GM18861 (cell line): ENCODE results near the gene LGALS9.

Experiments
- ATAC-seq: cut with Tn5 transposase; IDR thresholded peaks from one replicate; pipeline ENCODE4 v1.9.1; 2021; ENCODE audit not compliant: unreplicated experiment

The LGALS9 gene

DNA sequence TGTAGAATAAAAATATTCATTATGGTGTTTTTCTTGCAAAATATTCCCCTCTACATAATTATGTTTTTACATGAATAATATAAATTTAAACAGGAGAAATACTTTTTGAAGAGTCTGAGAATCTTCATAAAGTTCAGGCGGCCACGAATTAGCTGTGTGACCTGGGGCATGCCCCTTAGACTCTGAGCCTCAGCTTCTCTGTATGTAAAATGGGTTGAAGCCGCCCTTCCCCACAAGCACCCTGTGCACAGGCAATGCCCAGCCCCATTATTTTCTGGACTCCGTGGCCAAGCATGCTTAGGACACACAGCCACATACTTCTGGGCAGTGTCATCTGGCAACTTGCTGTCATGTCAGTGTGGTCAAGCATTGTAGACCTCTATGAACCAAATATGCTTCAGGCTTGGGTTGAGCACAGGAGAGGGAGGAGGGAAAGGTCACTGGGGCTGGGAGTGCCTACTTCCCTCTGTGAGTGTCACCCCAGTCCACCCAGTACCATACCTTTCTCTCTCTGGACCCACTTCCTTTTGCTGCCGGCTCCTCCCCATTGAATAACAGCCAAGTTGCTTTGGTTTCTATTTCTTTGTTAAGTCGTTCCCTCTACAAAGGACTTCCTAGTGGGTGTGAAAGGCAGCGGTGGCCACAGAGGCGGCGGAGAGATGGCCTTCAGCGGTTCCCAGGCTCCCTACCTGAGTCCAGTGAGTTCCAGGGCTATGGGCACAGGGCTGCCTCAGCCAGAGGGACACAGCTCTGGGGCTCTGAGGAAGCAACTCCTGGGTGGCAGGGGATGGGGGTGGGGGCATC is at the start of gene LGALS9:
Gene LGALS9, plus strand, starts transcription at position 582 of the 804 bp plus-strand sequence. Its CDS starts 78 bp downstream, at position 660.
- ATAC-seq, result no peak

DNA sequence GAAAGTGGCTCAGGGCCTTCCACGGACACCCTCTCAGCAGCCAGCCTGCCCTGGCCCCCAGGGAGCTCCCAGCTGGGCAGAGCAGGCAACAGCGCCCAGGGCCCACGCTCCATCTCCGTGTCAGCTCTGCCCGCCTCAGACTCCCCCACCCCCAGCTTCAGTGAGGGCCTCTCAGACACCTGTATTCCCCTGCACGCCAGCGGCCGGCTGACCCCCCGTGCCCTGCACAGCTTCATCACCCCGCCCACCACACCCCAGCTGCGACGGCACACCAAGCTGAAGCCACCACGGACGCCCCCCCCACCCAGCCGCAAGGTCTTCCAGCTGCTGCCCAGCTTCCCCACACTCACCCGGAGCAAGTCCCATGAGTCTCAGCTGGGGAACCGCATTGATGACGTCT is 48.3 kb upstream of the LGALS9 start:
- ATAC-seq, result no peak

GRCh38 chr17:27585153-27585681 is 45.8 kb upstream of the LGALS9 start:
- peak; percentile 64 for ATAC-seq

GRCh38 chr17:27585792-27586191 is 45.2 kb upstream of the LGALS9 start:
- ATAC-seq, result no peak

- no peak for ATAC-seq
These were observed 44.7 kb upstream of the LGALS9 start for GRCh38 chr17:27586203-27586721.

GRCh38 chr17:27588354-27588753 is 42.6 kb upstream of the LGALS9 start:
- no peak for ATAC-seq

- ATAC-seq, result no peak
These were observed 40.1 kb upstream of the LGALS9 start for GRCh38 chr17:27590864-27591263.

DNA sequence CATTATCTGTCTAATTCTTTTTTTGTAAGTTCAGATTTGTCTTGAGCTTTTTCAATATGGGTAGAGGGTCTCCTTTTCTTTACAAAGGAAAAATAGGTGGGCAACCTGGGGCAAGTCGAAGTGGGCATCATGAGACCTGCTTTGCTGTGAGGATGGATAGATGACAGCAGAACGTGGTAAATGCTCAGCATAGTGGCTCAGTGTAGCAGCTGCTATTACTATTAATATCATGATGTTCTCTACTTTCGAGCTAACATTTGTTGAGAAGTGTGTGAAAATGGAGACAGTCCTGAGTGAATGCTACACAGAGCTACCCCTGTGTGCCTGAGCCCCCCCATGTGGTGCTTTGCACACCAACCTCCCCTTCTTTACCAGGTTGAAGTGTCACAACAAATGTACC is 39.0 kb upstream of the LGALS9 start:
- ATAC-seq, result no peak

DNA sequence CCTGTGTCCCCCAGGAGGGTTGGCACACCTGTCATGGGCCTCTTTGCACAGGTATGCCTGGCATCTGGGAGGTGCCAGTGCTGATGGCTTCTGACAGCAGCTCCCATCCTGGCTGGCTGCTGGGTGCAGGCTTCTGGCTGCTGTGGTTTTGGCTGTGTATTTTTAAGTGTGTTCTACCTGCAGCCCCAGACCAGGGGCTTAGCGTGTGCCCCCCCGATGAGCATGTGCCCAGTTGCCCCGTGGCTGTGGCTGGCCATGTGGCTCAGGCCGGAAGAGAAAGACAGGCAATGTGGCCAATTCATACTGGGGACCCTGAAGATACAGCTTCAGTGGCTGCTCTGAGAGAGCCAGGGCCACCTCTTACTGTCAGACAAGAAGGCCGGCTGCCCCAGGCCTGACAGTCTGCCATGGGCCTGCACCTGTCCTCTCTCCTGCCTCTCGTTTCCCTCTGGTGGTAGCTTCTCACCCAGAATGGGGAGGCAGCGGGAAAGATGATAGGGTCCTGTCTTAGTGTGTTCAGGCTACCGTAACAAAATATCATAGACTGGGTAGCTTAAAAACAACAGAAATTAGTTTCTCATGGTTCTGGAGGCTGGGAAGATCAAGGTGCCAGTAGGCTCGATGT is 37.6 kb upstream of the LGALS9 start:
- no peak for ATAC-seq

DNA sequence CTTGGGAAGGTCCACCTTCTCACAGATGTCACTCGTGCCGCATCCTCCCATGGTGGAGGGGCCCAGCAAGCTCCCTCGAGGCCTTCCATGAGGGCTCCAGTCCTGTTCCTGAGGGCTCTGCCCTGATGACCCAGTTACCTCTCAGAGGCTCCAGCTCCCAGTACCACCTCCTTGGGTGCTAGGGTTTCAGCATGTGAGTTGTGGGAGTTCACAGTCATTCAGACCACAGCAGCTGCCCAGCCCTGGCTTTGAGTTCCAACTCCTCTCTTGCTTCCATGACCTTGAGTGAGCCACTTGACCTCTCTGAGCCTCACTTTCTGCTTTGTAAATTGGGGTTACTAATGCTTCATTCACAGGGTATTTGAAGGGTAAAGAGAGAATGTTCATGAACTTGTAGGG is 37.1 kb upstream of the LGALS9 start:
- ATAC-seq, result no peak

GRCh38 chr17:27595208-27595607 is 35.8 kb upstream of the LGALS9 start:
- no peak for ATAC-seq

GRCh38 chr17:27596096-27596495 is 34.9 kb upstream of the LGALS9 start:
- no peak for ATAC-seq

GRCh38 chr17:27596566-27597187 is 34.3 kb upstream of the LGALS9 start:
- ATAC-seq, result no peak

GRCh38 chr17:27597188-27597580 is 33.8 kb upstream of the LGALS9 start:
- ATAC-seq, result no peak

GRCh38 chr17:27597783-27598320 is 33.1 kb upstream of the LGALS9 start:
- no peak for ATAC-seq

DNA sequence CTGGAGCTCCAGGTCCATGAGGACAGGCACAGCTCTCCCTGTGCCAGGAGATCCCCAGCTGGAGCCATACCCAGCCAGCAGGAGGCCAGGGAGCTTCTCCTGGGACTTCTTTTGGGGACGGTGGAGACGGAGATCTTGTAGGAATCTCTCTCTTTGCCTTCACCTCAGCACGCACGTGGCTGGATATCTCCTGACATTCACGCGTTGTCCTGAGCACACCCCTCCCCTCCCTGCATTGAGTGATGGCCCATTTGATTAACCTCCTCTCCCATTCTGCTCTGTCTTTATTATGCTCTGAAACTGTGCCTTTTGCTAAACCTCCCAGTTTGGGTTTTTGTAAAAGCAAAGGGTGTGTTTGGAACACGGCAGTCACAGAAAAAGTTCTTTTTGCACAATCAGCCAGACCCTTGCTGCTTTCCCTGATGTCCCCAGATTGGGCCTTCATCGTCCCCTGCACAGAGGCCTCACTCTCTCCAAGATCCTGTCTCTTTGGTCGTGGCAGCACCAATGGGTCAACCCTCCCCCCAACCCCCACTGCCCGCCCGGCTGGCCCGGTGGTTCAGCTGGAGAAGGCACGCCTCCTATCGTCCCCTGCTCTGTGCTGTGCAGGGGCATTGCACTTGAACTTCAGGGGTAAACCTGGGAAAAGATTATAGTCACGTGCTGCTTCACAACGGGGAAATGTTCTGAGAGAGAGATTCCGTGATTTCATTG is 32.5 kb upstream of the LGALS9 start:
- no peak for ATAC-seq

- no peak for ATAC-seq
These were observed 30.5 kb upstream of the LGALS9 start for GRCh38 chr17:27600471-27600870.

- ATAC-seq, result no peak
These were observed 29.7 kb upstream of the LGALS9 start for GRCh38 chr17:27601069-27601974.

DNA sequence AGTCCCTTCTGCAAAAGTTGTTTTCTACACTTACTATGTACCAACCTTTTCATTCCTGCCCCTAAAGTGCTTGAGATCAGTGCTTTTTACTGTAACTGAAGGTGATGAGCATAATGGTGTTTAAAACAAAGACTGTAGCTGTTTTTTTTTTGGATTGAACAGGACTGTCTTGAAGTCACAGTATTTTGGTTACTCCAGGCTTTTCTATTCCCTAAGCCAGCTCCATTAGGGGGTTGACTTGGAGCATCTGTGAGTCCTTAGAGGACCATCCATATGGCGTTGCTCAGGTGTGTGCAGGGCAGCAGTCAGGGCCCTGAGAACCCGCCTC is 29.0 kb upstream of the LGALS9 start:
- no peak for ATAC-seq
